Parathyroid adenoma (tissue), 2 donors: ENCODE measurements around the gene PIK3AP1.
"Not testable (repeated sequence)": the region's sequence is repeated elsewhere in the genome, so short reads cannot be mapped to it uniquely, and the experiment has no call there.

Source experiments
- H2AFZ ChIP-seq: fragments of 300-600 bp; sonication (generic); one replicate; pipeline ENCODE4 v1.7.0; 2017; ENCODE audit warnings: antibody characterized with exemption, mild to moderate bottlenecking
- H3K27ac ChIP-seq: fragments of 300-600 bp; sonication (generic); one replicate; pipeline ENCODE4 v1.7.0; 2017
- H3K27me3 ChIP-seq: fragments of 300-600 bp; sonication (generic); one replicate; pipeline ENCODE4 v1.7.0; 2017; ENCODE audit warnings: low read length; ENCODE audit not compliant: control insufficient read depth, insufficient read depth
- H3K36me3 ChIP-seq: fragments of 300-600 bp; sonication (generic); one replicate; pipeline ENCODE4 v1.7.0; 2017; ENCODE audit warnings: low read length; ENCODE audit not compliant: control insufficient read depth, insufficient read depth
- H3K4me1 ChIP-seq: fragments of 300-600 bp; sonication (generic); one replicate; pipeline ENCODE4 v1.7.0; 2017; ENCODE audit warnings: control low read depth
- H3K4me2 ChIP-seq: fragments of 300-600 bp; sonication (generic); one replicate; pipeline ENCODE4 v1.7.0; 2017; ENCODE audit warnings: low read length
- H3K4me3 ChIP-seq: fragments of 300-600 bp; sonication (generic); one replicate; pipeline ENCODE4 v1.7.0; 2017; ENCODE audit warnings: low read depth, low read length
- H3K79me2 ChIP-seq: fragments of 300-600 bp; sonication (generic); one replicate; pipeline ENCODE4 v1.7.0; 2017; ENCODE audit warnings: control low read depth
- H3K9ac ChIP-seq: fragments of 300-600 bp; sonication (generic); one replicate; pipeline ENCODE4 v1.7.0; 2017; ENCODE audit warnings: mild to moderate bottlenecking
- H3K9me3 ChIP-seq: fragments of 300-600 bp; sonication (generic); one replicate; pipeline ENCODE4 v1.7.0; 2017; ENCODE audit warnings: low read length; ENCODE audit not compliant: control insufficient read depth
- CTCF ChIP-seq: fragments of 300-600 bp; sonication (generic); IDR thresholded peaks from one replicate; pipeline ENCODE4 v1.7.0; 2017; ENCODE audit warnings: antibody characterized with exemption, mild to moderate bottlenecking
- donor health status: primary hyperparathyroidism.

PIK3AP1 gene

DNA sequence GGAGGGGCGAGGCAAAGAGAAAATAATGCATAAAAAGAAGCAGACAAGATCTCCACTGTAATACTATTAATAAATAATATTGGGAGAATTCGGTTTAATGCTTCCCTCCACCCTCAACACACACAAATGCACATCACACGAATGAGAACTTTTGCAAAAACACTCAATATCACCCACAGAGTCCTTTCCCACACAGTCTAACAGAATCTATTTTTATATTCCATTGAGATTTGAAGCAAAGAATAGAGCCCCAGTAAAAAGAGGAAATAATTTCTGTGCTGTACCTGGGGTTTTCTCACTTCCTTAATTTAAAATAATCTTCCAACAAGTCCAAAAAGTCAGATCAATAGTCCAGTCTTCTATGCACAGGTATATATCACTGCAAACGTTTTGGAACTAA, 17.0 kb downstream of the PIK3AP1 start:
- Histone ChIP-seq H3K9me3 (no peaks in the 10 kb centered on the region), H2AFZ (no peak overlapping the region), H3K4me1 (no peaks in the 10 kb centered on the region), H3K4me3 (no peak overlapping the region), H3K27me3 (no peaks in the 10 kb centered on the region), H3K36me3 (no peaks in the 10 kb centered on the region), H3K27ac (no peak overlapping the region), H3K9ac (no peak overlapping the region), H3K4me2 (no peak overlapping the region), H3K79me2 (no peaks in the 10 kb centered on the region)
- TF ChIP-seq CTCF = no peak

- no peak overlapping the region for H3K4me3 ChIP-seq
- H3K36me3 ChIP-seq = no peaks in the 10 kb centered on the region
- H3K79me2 ChIP-seq = no peaks in the 10 kb centered on the region
- H3K27me3 ChIP-seq = no peaks in the 10 kb centered on the region
- no peaks in the 10 kb centered on the region for H3K4me1 ChIP-seq
- H3K4me2 ChIP-seq = no peak overlapping the region
- no peak for TF ChIP-seq CTCF
- H3K9me3 ChIP-seq = no peaks in the 10 kb centered on the region
- H2AFZ ChIP-seq = no peak overlapping the region
- H3K9ac ChIP-seq = no peak overlapping the region
- no peak overlapping the region for H3K27ac ChIP-seq
Measured at GRCh38 chr10:96701265-96701664, 19.0 kb downstream of the PIK3AP1 start.

DNA sequence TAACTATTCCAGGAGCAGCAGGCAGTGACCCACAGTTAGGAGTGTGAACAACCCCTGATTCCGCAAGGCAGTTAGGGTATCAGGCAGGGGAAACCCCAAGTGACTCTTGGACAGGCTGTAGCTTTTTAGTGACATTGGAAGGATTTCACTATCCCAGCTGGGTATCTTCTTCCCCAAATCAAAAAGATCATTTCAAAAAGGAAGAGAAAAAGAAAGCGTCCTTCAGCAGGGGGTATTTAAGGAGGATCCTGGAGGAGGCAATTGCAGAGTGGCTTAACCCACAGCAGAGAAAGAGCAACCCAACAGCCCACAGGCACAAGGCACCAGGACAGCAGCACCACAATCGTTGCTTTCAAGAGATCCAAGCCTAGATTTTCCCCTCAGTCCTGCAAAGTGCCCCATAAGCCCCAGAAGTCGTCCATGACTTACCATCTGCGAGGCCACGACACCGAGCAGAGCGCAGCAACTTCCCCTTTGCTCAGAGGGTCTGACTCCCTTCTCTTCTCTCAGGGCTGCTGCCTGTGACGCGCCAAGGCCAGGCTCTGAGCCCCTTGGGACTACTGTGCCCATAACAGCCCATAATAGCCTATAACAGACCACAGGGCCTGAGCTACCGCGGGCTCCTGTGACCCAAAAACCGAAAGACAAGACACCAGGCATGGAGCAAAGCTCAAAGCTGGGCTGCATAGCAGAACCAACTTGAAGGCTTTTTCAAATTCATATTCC, 19.8 kb downstream of the PIK3AP1 start:
- Histone ChIP-seq H3K27me3 (no peaks in the 10 kb centered on the region), H3K4me3 (no peak overlapping the region), H3K36me3 (no peaks in the 10 kb centered on the region), H3K79me2 (no peaks in the 10 kb centered on the region), H3K4me2 (no peak overlapping the region), H2AFZ (no peak overlapping the region), H3K27ac (no peak overlapping the region), H3K9me3 (no peaks in the 10 kb centered on the region), H3K4me1 (no peaks in the 10 kb centered on the region), H3K9ac (no peak overlapping the region)
- TF ChIP-seq CTCF = no peak

DNA sequence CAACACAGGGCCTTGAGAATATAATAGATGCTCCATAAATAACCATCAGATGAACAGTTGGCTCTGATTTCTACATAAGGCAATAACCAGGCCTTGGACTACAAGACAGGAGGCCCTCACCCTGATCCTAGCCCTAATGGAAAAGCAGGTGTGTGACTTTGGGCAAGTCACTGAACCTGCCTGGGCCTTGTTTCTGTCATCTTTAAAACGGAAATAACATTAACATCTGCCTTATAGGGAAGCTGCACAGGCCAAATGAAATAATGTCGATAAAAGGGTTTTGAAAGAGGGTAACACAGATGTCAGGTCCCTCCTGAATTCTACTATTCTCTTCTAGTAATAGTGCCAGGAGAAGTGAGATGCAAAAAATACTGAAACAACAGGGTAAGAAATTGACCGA, 20.7 kb downstream of the PIK3AP1 start:
- H3K4me1 ChIP-seq = no peaks in the 10 kb centered on the region
- no peak overlapping the region for H3K4me3 ChIP-seq
- H3K79me2 ChIP-seq = no peaks in the 10 kb centered on the region
- no peaks in the 10 kb centered on the region for H3K9me3 ChIP-seq
- H3K36me3 ChIP-seq = no peaks in the 10 kb centered on the region
- no peak overlapping the region for H3K27ac ChIP-seq
- no peak for TF ChIP-seq CTCF
- no peak overlapping the region for H2AFZ ChIP-seq
- H3K27me3 ChIP-seq = no peaks in the 10 kb centered on the region
- no peak overlapping the region for H3K4me2 ChIP-seq
- H3K9ac ChIP-seq = no peak overlapping the region

GRCh38 chr10:96698305-96698704, 22.0 kb downstream of the PIK3AP1 start:
- H3K79me2 ChIP-seq = not testable (repeated sequence)

More at GRCh38 chr10:96698305-96698704, 22.0 kb downstream of the PIK3AP1 start:
- H3K9ac ChIP-seq, H3K36me3 ChIP-seq, H3K27ac ChIP-seq, H3K27me3 ChIP-seq, H3K4me2 ChIP-seq, H3K9me3 ChIP-seq, H3K4me3 ChIP-seq, H2AFZ ChIP-seq, H3K4me1 ChIP-seq: not testable (repeated sequence)
